ENCODE results near the gene RFX3. TPM values are rescaled to one million over a fixed set of nuclear protein-coding genes. Genes with fewer than 3 reads are reported as not detected.

Gene RFX3
- total RNA-seq, 4 donors from 2014 or later, result 0.91 to 6.5 (median 3.3) TPM

GRCh38 chr9:3371842-3372241 lies 154.0 kb downstream of the RFX3 start:
- WGBS, 2 donors, result 89 to 92% methylated on average over 2 of the region's 2 CpGs
- Histone ChIP-seq H3K36me3 (no peaks in the 10 kb centered on the region), H3K9me3 (no peaks in the 10 kb centered on the region), H3K27ac (no peak overlapping the region), H3K4me3 (no peak overlapping the region), H3K27me3 (no peaks in the 10 kb centered on the region), H3K4me1 (no peaks in the 10 kb centered on the region)
- TF ChIP-seq POLR2A (IDR thresholded peaks at IDR 0.05), result no peak
- no peak for TF ChIP-seq CTCF (IDR thresholded peaks at IDR 0.05)
- intact Hi-C loops (cut with DNase I), result no loop called here
- DNase-seq, result no peak

GRCh38 chr9:3370715-3371114 lies 155.1 kb downstream of the RFX3 start:
- no peaks in the 10 kb centered on the region for H3K36me3 ChIP-seq
- H3K4me1 ChIP-seq, result no peaks in the 10 kb centered on the region
- H3K27ac ChIP-seq, result no peak overlapping the region
- no peak overlapping the region for H3K4me3 ChIP-seq
- TF ChIP-seq POLR2A (IDR thresholded peaks at IDR 0.05), result no peak
- TF ChIP-seq CTCF (IDR thresholded peaks at IDR 0.05), result no peak
- intact Hi-C loops (cut with DNase I), result no loop called here
- no peak for DNase-seq
- H3K9me3 ChIP-seq, result no peaks in the 10 kb centered on the region
- no peaks in the 10 kb centered on the region for H3K27me3 ChIP-seq

- Histone ChIP-seq H3K27ac (no peak overlapping the region), H3K36me3 (no peaks in the 10 kb centered on the region), H3K9me3 (no peaks in the 10 kb centered on the region), H3K4me3 (no peak overlapping the region), H3K27me3 (no peaks in the 10 kb centered on the region), H3K4me1 (no peaks in the 10 kb centered on the region)
- DNase-seq, result no peak
- TF ChIP-seq CTCF (IDR thresholded peaks at IDR 0.05), result no peak
- TF ChIP-seq POLR2A (IDR thresholded peaks at IDR 0.05), result no peak
- 85 to 96% methylated on average over 2 of the region's 2 CpGs for WGBS, 2 donors
- intact Hi-C loops (cut with DNase I), result no loop called here
These were observed 158.6 kb downstream of the RFX3 start for GRCh38 chr9:3367185-3367584.

- no peak overlapping the region for H3K27ac ChIP-seq
- no peaks in the 10 kb centered on the region for H3K4me1 ChIP-seq
- H3K36me3 ChIP-seq, result no peaks in the 10 kb centered on the region
- no peaks in the 10 kb centered on the region for H3K27me3 ChIP-seq
- peaks cover 0 to 4% (median 0%) of the 10 kb centered on the region in 3 donors for H3K9me3 ChIP-seq
- no peak overlapping the region for H3K4me3 ChIP-seq
- DNase-seq, result no peak
- no peak for TF ChIP-seq POLR2A (IDR thresholded peaks at IDR 0.05)
- TF ChIP-seq CTCF (IDR thresholded peaks at IDR 0.05), result no peak
- WGBS, 2 donors, result 89 to 93% methylated on average over 2 of the region's 2 CpGs
- intact Hi-C loops (cut with DNase I), result no loop called here
These were observed 164.0 kb downstream of the RFX3 start for GRCh38 chr9:3361689-3362392.

- Histone ChIP-seq H3K27me3 (no peaks in the 10 kb centered on the region), H3K27ac (no peak overlapping the region), H3K9me3 (peaks cover 0 to 4% (median 0%) of the 10 kb centered on the region in 3 donors), H3K36me3 (no peaks in the 10 kb centered on the region), H3K4me3 (no peak overlapping the region), H3K4me1 (no peaks in the 10 kb centered on the region)
- TF ChIP-seq CTCF (IDR thresholded peaks at IDR 0.05), result no peak
- TF ChIP-seq POLR2A (IDR thresholded peaks at IDR 0.05), result no peak
- intact Hi-C loops (cut with DNase I), result no loop called here
- WGBS, 2 donors, result 75 to 77% methylated on average over 4 of the region's 4 CpGs
- DNase-seq, result no peak
These were observed 164.7 kb downstream of the RFX3 start for GRCh38 chr9:3361116-3361515.

Measured in esophagus squamous epithelium (tissue), 5 donors.